NCI-H2081 (cell line): ENCODE data around the gene LTBP1.

ENCODE experiments used
- DNase-seq, 2 experiments: peaks; one replicate each; lab custom pipeline; 2025; lab: John Stamatoyannopoulos, UW

The LTBP1 gene

DNA sequence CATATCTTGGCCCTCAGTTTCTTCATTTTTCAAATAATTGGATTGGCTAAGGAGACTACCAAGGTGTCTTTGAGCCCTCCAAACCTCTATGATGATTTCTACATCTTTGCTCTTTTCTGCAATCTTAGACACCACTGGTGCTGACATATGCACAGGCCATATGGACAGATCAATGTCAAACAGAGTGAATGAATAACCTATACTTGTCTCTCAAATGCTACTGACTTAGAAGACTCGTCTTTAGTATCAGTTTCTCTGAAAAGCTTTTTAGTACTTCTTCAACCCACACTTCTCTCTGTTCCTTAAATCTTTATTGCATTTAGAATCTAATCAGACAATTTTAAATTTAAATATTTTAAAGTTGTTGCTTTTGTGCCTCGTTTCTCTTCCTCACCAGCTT lies 258.2 kb downstream of the LTBP1 start:
- DNase-seq: no peak

DNA sequence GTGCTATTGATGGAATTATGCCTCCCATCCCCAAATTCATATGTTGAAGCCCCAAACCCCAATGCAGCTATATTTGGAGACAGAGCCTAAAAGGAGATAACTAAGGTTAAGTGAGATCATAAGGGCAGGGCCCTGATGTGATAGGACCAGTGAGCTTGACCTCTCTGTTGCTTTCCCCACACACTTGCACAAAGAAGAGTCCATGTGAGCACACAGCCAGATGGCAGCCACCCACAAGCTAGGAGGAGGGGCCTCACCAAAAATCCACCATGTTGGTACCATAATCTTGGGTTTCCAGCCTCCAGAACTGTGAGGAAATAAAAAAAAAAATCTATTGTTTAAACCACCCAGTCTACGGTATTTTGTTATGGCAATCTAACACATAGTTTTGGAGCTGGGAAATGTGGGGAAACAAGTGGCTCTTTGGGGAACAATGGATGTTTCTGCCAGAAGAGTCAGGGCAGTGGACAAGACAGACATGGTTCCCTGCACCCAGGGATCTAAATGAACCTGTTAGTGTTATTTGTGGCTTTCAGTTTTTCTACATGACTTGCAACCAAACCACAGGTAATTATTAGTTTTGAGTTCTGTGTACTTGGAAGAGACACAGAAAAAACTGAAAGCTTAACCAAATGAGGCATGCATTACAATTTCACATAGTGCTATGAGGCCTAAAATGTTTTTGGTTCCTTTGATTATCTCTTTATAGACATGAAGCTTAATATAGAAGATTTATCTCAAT lies 259.1 kb downstream of the LTBP1 start:
- DNase-seq: no peak

DNA sequence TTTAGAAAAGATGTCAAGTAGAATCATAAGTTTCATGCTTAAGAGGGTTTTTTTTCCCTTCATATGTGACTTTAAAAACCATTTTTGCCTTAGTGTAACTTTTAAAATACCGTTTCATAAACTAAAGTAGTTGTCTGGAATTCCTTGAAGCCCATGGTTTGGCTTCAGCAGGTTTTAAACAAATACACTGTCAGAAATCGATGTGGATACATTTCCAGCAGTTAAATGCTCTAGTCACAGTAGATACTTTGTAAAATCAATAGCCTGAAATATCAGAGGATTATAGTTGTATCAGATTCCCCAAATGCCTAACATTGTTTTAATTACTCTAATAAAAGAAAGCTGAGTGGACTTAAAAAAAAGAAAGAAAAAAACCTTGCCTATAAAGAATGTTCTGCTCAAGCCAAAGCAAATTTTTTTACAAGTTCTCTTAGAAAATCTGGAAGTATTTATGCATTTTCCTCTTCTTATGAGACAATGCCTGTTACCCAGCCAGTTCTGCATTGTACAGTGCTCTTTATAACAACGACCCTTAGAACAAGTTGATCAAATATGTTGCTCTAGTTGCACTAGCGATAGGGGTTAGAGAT lies 260.5 kb downstream of the LTBP1 start:
- DNase-seq: no peak

DNA sequence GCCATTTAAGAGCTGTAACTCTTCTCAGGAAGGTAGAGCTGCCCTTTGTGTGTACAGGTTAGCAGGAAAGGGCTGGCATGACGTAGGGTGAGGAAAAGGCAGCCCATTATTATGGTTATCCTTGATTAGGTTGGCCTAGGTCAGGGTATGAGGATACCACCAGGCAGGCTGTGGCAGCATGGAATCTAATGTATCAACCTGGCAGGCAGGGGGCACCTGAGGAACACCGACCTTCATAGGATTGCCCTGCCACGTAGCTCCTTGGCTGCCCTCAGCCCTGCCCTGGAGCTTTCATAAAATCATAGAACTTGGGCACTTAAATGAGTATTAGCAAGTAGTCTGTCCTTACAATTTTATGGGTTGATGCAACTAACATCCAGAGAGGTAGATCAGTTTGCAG lies 261.6 kb downstream of the LTBP1 start:
- no peak for DNase-seq

DNA sequence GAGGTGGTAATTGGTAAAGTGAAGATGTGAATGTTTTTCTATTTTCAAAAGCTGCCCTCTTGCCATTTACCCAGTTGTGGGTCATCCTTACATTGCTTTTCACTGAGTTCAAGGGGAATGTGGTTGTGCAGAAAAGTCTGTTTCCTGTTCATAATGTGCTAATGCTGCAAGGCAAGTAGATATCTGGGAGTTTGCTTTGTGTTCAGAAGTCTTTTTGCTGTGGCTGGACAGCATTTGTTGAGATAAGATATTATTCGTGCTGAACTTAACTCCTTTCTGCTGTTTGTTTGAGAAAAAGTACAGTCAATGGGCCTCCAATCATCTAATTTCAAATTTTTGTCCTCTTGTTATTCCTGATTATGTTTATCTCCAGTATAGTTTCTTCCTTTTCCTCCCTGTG lies 263.2 kb downstream of the LTBP1 start:
- no peak for DNase-seq

DNA sequence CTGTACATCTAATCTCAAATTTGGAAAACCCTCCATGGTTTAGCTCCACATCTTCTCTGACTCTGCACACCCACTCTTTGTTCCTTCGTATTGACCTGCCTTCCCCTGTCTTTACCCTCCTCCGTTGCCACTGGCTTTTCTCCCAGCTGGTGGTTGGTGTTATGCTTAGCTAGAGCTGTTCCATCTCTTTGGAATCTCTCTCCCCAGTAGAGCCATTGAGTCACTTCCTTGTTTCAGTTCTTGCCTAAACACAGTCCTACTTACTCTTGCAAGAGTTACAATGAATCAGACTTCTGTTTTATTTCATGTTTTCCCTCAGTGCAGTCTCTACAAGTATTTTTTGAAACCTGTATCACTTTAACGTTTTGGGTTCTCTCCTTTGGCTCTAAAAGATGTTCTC lies 263.9 kb downstream of the LTBP1 start:
- no peak for DNase-seq

DNA sequence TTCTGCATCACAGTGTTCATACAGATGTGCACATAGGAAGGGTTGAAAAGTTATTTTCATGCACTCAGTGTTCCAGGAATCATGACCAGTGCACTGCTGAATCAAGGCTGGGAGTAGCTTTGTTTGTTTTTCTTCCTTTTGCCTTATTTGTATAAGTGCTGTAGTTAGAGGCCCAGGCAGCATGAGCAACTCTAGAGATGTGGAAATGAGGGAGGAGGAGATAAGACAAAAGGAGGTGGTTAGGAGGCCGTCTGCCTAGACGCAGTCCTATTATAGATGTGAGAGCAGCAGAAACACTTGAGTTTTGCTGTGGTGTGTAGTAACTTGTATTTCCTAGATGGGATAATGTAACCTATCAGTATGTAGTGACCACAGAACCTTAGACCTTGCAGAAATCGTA lies 265.4 kb downstream of the LTBP1 start:
- DNase-seq: no peak

DNA sequence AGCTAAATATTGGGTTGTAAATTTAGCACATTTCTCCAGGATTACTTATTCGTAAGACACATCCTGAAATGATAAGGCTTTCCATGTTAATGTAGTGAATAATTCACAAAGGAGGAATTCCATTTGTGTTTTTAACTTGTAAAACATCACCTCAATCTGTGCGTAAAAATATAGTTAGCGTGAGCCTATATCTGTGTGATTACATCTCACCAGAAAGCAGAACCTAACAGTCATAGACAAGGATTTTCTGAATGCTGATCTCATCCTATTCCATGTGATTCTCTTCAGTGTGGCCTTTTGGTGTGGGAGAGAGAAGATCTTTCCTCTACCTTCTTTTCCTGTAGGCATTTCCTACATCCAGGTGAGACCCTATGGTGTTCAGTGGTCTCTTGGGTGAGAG lies 266.5 kb downstream of the LTBP1 start:
- no peak for DNase-seq

DNA sequence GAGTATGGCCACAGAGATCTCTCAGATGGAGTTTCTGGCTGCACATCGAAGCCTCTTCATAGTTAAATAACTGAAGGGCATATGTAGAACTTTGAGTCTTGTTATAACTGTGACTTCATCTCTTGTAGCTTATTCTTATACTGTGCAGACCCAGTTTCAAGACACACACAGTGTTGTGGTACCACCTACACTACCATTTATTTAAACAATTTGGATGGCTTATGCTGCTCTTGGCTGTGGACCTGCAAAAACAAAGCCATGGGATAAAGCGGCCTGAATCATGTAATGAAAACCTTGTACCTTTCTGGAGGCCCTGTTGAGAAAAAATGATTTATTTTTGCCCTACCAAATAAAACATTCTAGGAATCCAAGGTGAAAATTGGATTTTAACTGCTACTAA lies 266.9 kb downstream of the LTBP1 start:
- no peak for DNase-seq

DNA sequence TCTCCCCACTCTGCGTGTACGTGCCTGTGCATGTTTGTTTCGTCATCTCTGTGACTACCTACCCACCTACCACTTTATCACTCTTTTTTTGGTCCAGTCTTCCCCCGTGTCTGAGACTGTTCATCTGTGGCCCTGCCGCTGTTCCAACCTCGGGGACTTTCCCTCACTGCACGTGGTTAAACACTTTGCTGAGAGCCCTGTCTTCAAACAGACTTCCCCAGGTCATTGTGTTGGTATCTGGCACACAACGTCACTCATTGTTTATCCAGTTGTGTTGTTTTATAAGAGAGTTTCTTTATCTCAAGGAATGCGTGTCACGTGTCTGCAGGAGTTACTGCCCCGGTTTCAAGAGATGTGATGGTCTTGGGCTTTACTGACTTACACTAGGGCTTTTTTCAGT lies 267.7 kb downstream of the LTBP1 start:
- DNase-seq: no peak

DNA sequence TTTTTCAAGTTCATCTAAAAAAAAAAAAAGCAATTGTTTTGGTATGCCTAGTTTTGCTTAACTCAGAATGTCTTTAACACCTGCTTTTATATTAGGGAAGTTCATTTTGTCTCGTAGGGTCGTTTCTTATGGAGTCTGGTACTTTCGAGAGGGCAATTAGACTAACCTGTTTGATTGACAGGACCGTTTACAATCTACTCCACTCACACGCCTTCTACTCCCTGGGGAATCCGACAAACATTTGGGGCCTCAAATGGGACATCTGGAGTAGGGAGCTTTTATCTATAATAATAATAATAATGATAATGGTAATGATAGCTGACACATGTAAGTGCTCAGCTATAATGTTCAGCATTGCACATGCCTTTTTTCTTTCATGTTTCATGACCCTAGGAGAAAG lies 268.1 kb downstream of the LTBP1 start:
- no peak for DNase-seq

DNA sequence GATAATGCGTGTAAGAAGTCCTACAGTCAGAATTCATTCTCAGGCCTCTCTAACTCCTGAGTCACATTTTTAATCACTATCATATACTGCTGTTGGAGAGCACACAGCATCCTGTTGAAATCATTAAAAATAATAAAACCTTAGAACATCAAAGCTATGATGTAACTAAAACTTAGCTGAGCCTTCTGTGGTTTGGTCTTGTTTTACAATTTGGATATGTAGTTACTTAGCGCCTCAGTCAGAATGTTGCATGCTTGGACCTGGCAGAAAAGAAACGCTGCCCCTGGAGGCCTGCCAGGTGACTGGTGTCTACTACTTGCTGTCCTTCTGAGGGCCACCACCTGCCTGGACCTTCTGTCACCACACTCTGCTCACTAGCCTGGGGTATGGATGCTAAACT lies 268.5 kb downstream of the LTBP1 start:
- DNase-seq: no peak

DNA sequence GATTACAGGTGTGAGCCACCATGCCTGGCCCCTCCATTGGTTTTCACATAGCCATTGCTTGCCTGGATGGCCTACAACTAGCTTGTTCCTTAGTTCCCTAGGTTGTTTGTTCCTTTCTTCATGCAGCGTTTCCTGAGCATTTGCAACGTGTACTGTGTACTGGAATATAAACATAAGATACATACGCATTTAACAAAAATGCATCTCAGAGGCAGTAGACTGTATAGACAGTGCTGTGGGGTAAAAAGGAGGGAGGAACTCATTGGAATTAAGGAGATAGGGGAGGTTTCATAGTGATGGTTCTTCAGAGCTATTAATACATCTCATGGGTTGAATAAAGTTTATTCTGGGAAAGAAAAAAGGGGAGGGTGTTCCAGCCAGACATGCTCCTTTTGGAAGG lies 269.2 kb downstream of the LTBP1 start:
- no peak for DNase-seq

DNA sequence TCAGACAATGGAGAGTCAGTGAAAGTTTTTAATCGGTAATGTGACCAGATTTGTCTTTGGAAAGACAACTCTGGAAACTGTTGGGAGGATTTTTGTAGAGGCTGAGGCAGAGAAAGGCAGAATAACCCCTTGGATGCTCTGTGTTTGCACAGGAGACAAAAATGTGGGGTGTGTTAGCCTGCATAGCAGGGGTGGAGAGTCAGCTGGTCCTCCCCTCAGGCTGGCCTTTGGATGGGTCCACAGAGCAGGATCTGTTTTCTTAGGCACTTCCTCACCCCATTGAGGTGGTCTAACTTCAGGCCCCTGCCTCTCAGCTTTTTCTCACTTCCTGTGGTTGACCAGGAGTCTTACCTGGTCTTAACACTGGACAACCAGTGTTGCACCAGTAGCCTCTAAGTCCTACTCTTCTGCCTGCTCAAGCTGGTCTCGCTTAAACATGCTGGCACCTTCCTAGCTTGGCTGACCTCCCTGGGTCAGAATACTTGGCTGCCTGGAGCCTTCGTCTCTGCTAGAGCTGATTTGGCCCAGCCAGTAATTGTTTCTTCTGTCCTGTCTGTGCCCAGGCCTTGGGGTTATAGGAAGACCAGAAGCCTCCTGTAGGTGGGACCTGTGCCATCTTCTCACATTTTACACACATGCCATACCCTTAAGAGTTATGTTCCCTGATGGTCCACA lies 269.9 kb downstream of the LTBP1 start:
- DNase-seq: no peak

DNA sequence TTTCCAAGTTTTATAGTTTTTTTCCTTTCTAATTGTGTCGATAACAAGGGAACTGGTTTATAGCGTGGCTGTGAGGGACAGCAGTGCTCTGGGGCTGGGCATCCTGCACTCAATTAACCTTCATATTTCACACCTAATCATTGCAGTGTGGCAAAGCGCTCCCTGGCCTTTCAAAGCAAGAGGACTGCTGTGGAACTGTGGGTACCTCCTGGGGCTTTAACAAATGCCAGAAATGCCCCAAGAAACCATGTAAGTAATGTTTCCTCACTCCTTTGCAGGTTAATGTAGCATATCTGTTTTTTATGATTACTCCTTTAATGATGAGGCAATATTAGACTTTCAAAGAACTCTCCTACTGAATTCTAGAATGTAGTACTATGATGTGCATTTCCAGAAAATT lies 270.7 kb downstream of the LTBP1 start:
- DNase-seq: no peak

DNA sequence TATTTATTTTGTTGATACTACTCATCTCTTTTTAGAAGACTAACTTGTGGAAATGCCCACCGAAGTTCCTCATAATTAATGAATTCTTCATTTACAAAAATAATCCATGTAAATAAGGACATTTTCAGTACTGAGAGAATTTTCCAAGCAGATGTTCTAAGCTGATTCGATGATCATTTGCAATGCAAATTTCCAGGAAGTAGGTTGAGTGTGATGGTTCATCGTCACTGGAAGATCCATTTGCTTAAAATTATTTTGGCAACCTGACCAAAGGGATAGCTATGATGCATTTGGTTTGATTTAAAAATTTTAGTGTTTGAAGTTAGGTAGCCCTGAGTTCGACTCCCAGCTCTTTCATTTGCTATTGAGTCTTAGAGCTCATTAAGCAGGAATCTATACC lies 272.4 kb downstream of the LTBP1 start:
- DNase-seq: no peak

DNA sequence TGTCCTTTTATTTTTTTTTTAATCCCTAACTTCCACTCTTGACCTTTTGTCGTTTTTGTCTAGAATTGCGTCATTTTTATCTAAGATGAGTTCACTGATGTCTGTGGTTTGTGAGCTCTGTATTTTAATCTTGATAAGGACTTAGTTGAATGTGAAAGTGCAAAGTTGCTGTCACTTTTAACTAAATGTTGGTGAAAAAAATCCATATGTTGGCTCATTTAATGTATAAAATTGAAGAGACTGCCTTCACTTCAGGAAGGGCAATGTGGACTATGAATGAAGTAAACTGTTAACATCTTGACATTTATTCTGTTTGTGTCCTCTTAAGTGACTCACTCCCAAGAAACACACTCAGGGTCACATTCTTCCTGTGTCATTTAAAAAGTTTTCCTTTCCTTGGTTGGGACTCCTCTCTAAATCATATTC lies 273.1 kb downstream of the LTBP1 start:
- no peak for DNase-seq

DNA sequence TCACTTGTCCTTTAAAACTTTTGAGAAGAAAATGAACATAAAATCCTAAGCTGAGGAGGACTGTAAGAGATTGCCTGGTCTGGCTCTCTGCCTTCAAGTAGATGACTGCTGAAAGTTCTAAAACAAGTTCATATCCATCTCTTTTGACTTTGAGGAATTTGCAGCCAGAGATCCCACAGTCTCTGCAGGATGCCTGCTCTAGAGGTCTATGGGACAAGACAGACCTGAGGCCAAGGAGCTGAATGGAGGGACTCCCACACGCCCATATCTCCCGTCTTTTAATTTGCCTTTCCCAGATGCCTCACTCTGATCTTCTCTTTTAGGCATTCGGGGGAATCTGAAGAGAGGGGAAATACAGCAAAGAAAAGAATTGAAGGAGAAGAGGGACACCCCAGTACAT lies 273.8 kb downstream of the LTBP1 start:
- DNase-seq: no peak

DNA sequence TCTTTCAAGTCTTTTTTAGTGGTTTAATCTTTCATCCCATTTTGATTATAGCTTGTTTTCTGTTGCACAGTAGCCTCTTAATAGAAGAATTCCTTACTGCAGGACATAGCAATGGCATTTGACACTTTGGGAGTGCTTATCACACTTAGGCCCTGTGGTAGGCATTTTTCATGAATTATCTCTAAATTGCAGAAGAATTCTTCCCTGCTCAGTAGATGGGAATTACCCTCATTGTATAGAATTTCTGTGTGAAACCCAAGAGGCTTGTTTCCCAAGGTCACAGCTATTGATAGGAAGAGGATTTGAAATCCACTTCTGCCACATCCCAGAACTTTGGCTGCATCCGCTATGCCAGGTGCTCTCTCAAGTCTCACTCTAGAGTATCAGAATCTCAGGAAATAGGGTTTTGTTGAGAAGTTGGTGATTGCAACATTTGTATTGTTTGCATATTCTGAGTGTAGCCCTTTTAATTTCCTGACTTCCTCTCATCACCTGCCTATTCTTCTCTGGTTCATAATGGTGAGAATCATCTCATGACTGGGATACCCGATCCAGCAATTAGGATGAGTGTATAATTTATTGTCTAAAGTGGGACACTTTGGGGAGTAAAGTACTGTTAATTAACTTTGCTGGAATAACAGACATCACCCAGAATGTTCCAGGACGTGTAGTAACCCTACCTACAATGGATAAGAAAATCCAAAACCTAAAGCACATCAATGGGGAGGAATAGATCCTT lies 274.5 kb downstream of the LTBP1 start:
- DNase-seq: no peak

DNA sequence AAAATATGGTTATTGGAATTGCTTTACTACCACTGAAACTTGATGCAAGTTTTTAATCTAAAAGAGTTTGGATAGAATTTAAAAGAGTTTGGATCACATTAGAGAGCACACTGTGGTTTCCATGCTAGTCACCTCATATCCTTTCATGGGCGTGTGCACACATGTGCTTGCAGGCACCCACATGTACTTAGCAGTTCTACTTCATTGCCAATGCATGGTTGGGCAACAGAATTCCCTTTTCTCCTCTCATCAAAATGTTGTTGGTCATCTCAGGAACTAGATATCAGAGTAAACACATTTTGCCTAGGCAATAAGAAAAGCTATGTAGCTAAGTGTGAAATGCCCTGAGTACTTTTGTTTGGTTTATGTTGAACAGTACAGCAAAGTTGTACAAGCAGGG lies 275.6 kb downstream of the LTBP1 start:
- no peak for DNase-seq

DNA sequence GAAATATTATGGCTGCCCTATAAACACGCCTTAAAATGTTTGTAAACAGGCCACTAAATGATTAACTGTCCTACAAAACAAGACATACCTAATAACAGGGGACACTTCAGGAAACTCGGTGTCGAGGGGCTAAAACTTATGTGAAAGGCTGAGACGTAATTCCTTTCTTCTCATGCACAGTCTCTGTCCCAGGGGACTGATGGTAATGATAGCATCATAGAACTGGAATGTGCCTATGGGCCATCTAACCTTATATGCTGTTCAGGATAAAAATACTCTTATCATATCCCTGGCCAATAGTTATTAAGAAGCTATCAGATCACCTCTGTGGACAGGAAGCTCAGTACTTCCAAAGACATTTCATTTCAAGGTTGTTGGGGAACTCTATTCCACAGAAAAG lies 277.1 kb downstream of the LTBP1 start:
- DNase-seq: no peak

DNA sequence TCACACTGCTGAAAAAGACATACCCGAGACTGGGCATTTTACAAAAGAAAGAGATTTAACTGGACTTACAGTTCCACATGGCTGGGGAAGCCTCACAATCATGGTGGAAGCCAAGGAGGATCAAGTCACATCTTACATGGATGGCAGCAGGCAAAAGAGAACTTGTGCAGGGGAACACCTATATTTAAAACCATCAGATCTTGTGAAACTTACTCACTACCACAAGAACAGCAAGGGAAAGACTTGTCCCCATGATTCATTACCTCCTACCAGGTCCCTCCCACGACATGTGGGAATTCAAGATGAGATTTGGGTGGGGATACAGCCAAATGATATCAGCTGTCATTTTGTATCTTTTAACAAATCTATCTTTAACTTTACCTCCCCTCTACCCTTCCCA lies 278.6 kb downstream of the LTBP1 start:
- no peak for DNase-seq

DNA sequence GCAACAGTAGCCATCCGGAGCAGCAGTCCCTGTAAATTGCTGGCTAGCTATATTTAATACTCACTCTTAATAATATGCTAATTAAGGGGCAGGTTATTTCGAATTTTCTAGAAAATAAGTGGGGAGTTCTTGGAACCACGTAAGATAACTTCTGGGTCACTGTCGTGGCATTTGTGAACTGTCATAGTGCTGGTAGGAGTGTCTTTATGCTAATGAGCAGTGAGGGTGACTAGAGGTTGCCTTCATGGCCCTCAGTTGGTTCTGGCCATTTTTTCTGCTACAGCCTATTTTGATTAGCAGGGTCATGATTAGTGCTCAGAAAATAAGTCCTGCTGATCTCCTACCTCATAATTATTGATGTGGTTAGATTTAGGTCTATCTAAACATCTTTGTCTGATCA lies 279.8 kb downstream of the LTBP1 start:
- no peak for DNase-seq
